Ishikawa (cell line): Measurements from ENCODE around the gene PUSL1.

Experiments
- CEBPB ChIP-seq: IDR thresholded peaks from 2 replicates; pipeline ENCODE4 v1.6.1; 2012
- CREB1 ChIP-seq: IDR thresholded peaks from 2 replicates; pipeline ENCODE4 v1.6.1; 2012; ENCODE audit warnings: low read depth
- EGR1 ChIP-seq: IDR thresholded peaks from 2 replicates; pipeline ENCODE4 v1.6.1; 2012
- EP300 ChIP-seq: IDR thresholded peaks from 2 replicates; pipeline ENCODE4 v1.6.1; 2012; ENCODE audit warnings: borderline replicate concordance
- FOXM1 ChIP-seq: IDR thresholded peaks from 2 replicates; pipeline ENCODE4 v1.6.1; 2012; ENCODE audit warnings: low read depth, borderline replicate concordance
- MAX ChIP-seq: IDR thresholded peaks from 2 replicates; pipeline ENCODE4 v1.6.1; 2012
- NFIC ChIP-seq: IDR thresholded peaks from 2 replicates; pipeline ENCODE4 v1.6.1; 2012
- RAD21 ChIP-seq: IDR thresholded peaks from 2 replicates; pipeline ENCODE4 v1.6.1; 2012; ENCODE audit warnings: low read depth
- TAF1 ChIP-seq: IDR thresholded peaks from 2 replicates; pipeline ENCODE4 v1.6.1; 2012; ENCODE audit warnings: low read depth, mild to moderate bottlenecking
- TCF12 ChIP-seq: IDR thresholded peaks from 2 replicates; pipeline ENCODE4 v1.6.1; 2012; ENCODE audit warnings: low read depth
- TEAD4 ChIP-seq: IDR thresholded peaks from 2 replicates; pipeline ENCODE4 v1.6.1; 2012
- YY1 ChIP-seq: IDR thresholded peaks from 2 replicates; pipeline ENCODE4 v1.6.1; 2012; ENCODE audit warnings: low read depth
- ZBTB7A ChIP-seq: IDR thresholded peaks from 2 replicates; pipeline ENCODE4 v1.6.1; 2012; ENCODE audit warnings: low read depth
- TF ChIP-seq, protein P1 (sequence below): IDR thresholded peaks from 2 replicates; pipeline ENCODE4 v1.6.1; 2012; ENCODE audit warnings: low read depth, mild to moderate bottlenecking
- TF ChIP-seq, protein P2 (sequence below): IDR thresholded peaks from 2 replicates; pipeline ENCODE4 v1.6.1; 2012

The PUSL1 gene

DNA sequence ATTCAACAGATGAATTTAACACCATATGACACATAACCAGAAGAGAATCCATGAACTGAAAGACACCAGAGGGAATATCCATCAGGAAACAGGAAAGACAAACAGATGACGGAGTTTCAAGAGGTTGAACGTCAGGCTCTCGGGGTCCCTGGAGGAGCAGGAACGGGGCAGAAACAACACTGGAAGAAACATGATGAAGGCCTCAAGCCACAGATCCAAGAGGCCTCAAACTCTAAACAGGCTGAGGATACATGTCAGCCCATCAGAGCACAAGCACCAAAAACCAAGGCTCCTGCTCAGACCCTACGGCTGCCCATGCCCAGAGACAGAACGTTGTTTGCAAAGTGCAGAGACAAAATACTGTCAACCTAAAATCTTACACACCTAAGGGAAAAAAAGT, 9.0 kb downstream of the PUSL1 start:
- no peak for TF ChIP-seq RAD21
- no peak for TF ChIP-seq YY1
- no peak for TF ChIP-seq EP300
- no peak for TF ChIP-seq TAF1

GRCh38 chr1:1318131-1318652, 9.8 kb downstream of the PUSL1 start:
- TF ChIP-seq NFIC (peak; percentile 78), TEAD4 (peak; percentile 34; the same call in 1 of the 2 replicates), CEBPB (no peak), TCF12 (no peak; the same call in 1 of the 2 replicates), MAX (peak; percentile 42; the same call in 1 of the 2 replicates)

- no peak for TF ChIP-seq TEAD4
- TF ChIP-seq MAX: no peak
- no peak for TF ChIP-seq EP300
- no peak for TF ChIP-seq NFIC
- no peak for TF ChIP-seq TCF12
- TF ChIP-seq, protein P1, sequence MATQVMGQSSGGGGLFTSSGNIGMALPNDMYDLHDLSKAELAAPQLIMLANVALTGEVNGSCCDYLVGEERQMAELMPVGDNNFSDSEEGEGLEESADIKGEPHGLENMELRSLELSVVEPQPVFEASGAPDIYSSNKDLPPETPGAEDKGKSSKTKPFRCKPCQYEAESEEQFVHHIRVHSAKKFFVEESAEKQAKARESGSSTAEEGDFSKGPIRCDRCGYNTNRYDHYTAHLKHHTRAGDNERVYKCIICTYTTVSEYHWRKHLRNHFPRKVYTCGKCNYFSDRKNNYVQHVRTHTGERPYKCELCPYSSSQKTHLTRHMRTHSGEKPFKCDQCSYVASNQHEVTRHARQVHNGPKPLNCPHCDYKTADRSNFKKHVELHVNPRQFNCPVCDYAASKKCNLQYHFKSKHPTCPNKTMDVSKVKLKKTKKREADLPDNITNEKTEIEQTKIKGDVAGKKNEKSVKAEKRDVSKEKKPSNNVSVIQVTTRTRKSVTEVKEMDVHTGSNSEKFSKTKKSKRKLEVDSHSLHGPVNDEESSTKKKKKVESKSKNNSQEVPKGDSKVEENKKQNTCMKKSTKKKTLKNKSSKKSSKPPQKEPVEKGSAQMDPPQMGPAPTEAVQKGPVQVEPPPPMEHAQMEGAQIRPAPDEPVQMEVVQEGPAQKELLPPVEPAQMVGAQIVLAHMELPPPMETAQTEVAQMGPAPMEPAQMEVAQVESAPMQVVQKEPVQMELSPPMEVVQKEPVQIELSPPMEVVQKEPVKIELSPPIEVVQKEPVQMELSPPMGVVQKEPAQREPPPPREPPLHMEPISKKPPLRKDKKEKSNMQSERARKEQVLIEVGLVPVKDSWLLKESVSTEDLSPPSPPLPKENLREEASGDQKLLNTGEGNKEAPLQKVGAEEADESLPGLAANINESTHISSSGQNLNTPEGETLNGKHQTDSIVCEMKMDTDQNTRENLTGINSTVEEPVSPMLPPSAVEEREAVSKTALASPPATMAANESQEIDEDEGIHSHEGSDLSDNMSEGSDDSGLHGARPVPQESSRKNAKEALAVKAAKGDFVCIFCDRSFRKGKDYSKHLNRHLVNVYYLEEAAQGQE: no peak
- no peak for TF ChIP-seq CREB1
- no peak for TF ChIP-seq CEBPB
- no peak for TF ChIP-seq YY1
- no peak for TF ChIP-seq ZBTB7A
- TF ChIP-seq, protein P2, sequence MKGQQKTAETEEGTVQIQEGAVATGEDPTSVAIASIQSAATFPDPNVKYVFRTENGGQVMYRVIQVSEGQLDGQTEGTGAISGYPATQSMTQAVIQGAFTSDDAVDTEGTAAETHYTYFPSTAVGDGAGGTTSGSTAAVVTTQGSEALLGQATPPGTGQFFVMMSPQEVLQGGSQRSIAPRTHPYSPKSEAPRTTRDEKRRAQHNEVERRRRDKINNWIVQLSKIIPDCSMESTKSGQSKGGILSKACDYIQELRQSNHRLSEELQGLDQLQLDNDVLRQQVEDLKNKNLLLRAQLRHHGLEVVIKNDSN: no peak
- TF ChIP-seq TAF1: no peak
Observed at GRCh38 chr1:1318777-1319645, 10.6 kb downstream of the PUSL1 start.

- TF ChIP-seq EGR1: no peak
- no peak for TF ChIP-seq CEBPB
- TF ChIP-seq FOXM1: no peak
- no peak for TF ChIP-seq EP300
- no peak for TF ChIP-seq ZBTB7A
- no peak for TF ChIP-seq TEAD4
- no peak for TF ChIP-seq TAF1
- no peak for TF ChIP-seq TCF12
- TF ChIP-seq CREB1: no peak
- TF ChIP-seq, protein P1: no peak
- TF ChIP-seq MAX: no peak
- TF ChIP-seq, protein P2: no peak
- no peak for TF ChIP-seq NFIC
- TF ChIP-seq RAD21: no peak
- TF ChIP-seq YY1: no peak
Observed at GRCh38 chr1:1319646-1319941, 11.2 kb downstream of the PUSL1 start.

GRCh38 chr1:1320666-1321448, 12.5 kb downstream of the PUSL1 start:
- TF ChIP-seq TCF12 (no peak), ZBTB7A (0 out of 2 replicates have a peak, but pooled peaks have one; percentile 13), TEAD4 (no peak), MAX (no peak)
